ENCODE results near the gene LCT. TPM values are rescaled to one million over a fixed set of nuclear protein-coding genes. Genes with fewer than 3 reads are reported as not detected.
A peak's percentile ranks its signal among the peaks of the same experiment; 100 is the strongest.

LCT gene
- total and polyA plus RNA-seq, 2 of the 13 experiments (the other 11 are each of a cell fraction or from before 2014, with no cell fraction given): not detected

DNA sequence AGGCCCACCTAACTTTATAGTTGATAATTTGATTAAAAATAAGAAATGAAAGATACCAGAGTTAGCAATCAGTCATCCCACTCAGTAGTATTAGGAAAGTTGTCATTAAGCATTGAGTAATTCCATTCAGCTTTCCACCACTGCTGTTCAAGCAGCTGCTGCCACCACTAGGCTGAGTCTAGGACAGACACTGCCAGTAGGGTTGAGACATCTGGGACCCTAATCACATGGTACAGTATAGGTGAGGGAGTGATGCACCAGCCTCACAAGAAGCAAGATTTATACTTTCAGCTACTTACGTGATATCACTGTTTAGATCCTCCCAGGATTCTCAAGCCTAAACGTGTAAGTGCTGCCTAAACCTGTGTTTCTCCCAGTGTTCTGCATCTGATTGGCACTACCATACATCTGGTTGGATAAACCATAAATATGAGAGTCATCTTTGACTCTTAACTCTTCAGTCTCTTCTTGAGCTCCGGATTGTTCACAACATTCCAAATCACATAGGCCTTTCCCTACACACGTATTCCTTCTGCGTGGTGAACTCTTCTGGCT is 92.1 kb downstream of the LCT start (continued):
- TF ChIP-seq, protein P1, sequence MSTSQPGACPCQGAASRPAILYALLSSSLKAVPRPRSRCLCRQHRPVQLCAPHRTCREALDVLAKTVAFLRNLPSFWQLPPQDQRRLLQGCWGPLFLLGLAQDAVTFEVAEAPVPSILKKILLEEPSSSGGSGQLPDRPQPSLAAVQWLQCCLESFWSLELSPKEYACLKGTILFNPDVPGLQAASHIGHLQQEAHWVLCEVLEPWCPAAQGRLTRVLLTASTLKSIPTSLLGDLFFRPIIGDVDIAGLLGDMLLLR (CRISPR knock-in tag; IDR thresholded peaks at IDR 0.05): no peak
- TF ChIP-seq, protein P2, sequence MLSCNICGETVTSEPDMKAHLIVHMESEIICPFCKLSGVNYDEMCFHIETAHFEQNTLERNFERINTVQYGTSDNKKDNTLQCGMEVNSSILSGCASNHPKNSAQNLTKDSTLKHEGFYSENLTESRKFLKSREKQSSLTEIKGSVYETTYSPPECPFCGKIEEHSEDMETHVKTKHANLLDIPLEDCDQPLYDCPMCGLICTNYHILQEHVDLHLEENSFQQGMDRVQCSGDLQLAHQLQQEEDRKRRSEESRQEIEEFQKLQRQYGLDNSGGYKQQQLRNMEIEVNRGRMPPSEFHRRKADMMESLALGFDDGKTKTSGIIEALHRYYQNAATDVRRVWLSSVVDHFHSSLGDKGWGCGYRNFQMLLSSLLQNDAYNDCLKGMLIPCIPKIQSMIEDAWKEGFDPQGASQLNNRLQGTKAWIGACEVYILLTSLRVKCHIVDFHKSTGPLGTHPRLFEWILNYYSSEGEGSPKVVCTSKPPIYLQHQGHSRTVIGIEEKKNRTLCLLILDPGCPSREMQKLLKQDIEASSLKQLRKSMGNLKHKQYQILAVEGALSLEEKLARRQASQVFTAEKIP (CRISPR knock-in tag; IDR thresholded peaks at IDR 0.05; ENCODE audit: borderline replicate concordance): no peak
- peak; percentile 82 for TF ChIP-seq CEBPG (CRISPR knock-in tag; IDR thresholded peaks at IDR 0.05)
- no peak for TF ChIP-seq DNMT1 (CRISPR knock-in tag; IDR thresholded peaks at IDR 0.05)
- no peak for TF ChIP-seq HMG20A (CRISPR knock-in tag; IDR thresholded peaks at IDR 0.05; ENCODE audit: borderline replicate concordance)
- TF ChIP-seq SRY (CRISPR knock-in tag; IDR thresholded peaks at IDR 0.05): no peak
- TF ChIP-seq, protein P3, sequence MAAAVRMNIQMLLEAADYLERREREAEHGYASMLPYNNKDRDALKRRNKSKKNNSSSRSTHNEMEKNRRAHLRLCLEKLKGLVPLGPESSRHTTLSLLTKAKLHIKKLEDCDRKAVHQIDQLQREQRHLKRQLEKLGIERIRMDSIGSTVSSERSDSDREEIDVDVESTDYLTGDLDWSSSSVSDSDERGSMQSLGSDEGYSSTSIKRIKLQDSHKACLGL (CRISPR knock-in tag; IDR thresholded peaks at IDR 0.05): no peak
- TF ChIP-seq ZNF501 (CRISPR knock-in tag; IDR thresholded peaks at IDR 0.05): no peak
- no peak for TF ChIP-seq ZBTB42 (CRISPR knock-in tag; IDR thresholded peaks at IDR 0.05)
- no peak for TF ChIP-seq FLYWCH1 (CRISPR knock-in tag; IDR thresholded peaks at IDR 0.05)
- no peak for TF ChIP-seq CENPX (CRISPR knock-in tag; IDR thresholded peaks at IDR 0.05)
- TF ChIP-seq SOX13 (IDR thresholded peaks at IDR 0.05): no peak
- no peak for TF ChIP-seq SOX13 (CRISPR knock-in tag; conservative IDR thresholded peaks at IDR 0.05 in 1 of 2, IDR thresholded peaks at IDR 0.05 in 1 of 2)
- no peak for TF ChIP-seq ZNF737 (CRISPR knock-in tag; IDR thresholded peaks at IDR 0.05; ENCODE audit: borderline replicate concordance)
- TF ChIP-seq ZNF24 (IDR thresholded peaks at IDR 0.05): no peak
- TF ChIP-seq ZNF616 (CRISPR knock-in tag; IDR thresholded peaks at IDR 0.05; ENCODE audit: low read depth): no peak
- TF ChIP-seq, protein P4, sequence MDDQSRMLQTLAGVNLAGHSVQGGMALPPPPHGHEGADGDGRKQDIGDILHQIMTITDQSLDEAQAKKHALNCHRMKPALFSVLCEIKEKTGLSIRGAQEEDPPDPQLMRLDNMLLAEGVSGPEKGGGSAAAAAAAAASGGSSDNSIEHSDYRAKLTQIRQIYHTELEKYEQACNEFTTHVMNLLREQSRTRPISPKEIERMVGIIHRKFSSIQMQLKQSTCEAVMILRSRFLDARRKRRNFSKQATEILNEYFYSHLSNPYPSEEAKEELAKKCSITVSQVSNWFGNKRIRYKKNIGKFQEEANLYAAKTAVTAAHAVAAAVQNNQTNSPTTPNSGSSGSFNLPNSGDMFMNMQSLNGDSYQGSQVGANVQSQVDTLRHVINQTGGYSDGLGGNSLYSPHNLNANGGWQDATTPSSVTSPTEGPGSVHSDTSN (CRISPR knock-in tag; IDR thresholded peaks at IDR 0.05; ENCODE audit: borderline replicate concordance): no peak
- TF ChIP-seq, protein P5, sequence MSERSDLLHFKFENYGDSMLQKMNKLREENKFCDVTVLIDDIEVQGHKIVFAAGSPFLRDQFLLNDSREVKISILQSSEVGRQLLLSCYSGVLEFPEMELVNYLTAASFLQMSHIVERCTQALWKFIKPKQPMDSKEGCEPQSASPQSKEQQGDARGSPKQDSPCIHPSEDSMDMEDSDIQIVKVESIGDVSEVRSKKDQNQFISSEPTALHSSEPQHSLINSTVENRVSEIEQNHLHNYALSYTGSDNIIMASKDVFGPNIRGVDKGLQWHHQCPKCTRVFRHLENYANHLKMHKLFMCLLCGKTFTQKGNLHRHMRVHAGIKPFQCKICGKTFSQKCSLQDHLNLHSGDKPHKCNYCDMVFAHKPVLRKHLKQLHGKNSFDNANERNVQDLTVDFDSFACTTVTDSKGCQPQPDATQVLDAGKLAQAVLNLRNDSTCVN (CRISPR knock-in tag; IDR thresholded peaks at IDR 0.05; ENCODE audit: borderline replicate concordance): no peak
- TF ChIP-seq ZNF558 (CRISPR knock-in tag; IDR thresholded peaks at IDR 0.05; ENCODE audit: borderline replicate concordance): no peak
- TF ChIP-seq, protein P6, sequence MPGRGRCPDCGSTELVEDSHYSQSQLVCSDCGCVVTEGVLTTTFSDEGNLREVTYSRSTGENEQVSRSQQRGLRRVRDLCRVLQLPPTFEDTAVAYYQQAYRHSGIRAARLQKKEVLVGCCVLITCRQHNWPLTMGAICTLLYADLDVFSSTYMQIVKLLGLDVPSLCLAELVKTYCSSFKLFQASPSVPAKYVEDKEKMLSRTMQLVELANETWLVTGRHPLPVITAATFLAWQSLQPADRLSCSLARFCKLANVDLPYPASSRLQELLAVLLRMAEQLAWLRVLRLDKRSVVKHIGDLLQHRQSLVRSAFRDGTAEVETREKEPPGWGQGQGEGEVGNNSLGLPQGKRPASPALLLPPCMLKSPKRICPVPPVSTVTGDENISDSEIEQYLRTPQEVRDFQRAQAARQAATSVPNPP (CRISPR knock-in tag; IDR thresholded peaks at IDR 0.05): no peak
- no peak for TF ChIP-seq RBM39 (IDR thresholded peaks at IDR 0.05; ENCODE audit: low read depth, low read length, poor library complexity, severe bottlenecking)
- TF ChIP-seq, protein P7, sequence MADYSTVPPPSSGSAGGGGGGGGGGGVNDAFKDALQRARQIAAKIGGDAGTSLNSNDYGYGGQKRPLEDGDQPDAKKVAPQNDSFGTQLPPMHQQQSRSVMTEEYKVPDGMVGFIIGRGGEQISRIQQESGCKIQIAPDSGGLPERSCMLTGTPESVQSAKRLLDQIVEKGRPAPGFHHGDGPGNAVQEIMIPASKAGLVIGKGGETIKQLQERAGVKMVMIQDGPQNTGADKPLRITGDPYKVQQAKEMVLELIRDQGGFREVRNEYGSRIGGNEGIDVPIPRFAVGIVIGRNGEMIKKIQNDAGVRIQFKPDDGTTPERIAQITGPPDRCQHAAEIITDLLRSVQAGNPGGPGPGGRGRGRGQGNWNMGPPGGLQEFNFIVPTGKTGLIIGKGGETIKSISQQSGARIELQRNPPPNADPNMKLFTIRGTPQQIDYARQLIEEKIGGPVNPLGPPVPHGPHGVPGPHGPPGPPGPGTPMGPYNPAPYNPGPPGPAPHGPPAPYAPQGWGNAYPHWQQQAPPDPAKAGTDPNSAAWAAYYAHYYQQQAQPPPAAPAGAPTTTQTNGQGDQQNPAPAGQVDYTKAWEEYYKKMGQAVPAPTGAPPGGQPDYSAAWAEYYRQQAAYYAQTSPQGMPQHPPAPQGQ (CRISPR knock-in tag; IDR thresholded peaks at IDR 0.05; ENCODE audit: borderline replicate concordance): 0 out of 2 replicates have a peak, but pooled peaks have one; percentile 52

Measured in HepG2 (cell line).